Cardiac fibroblast (primary cell): Measurements from ENCODE around the gene PRDM15.

Experiments
- DNase-seq, 2 donors: peaks; one replicate each; pipeline versions ENCODE4 v3.0.0 to v3.0.0-alpha.2; 2010; ENCODE audit warnings: low read depth in 2 of 2
- H3K4me3 ChIP-seq, 2 donors: replicated peaks in 1 of 2; 1 replicate in 1 of 2; 2 replicates in 1 of 2; pipeline ENCODE4 v1.5.1; 2011; ENCODE audit warnings: low read depth in 2 of 2, low read length in 2 of 2, mild to moderate bottlenecking in 2 of 2, moderate library complexity in 1 of 2
- CTCF ChIP-seq: IDR thresholded peaks from one replicate; pipeline ENCODE4 v1.5.1; 2011; ENCODE audit warnings: low read depth, mild to moderate bottlenecking, low read length, inconsistent platforms

The PRDM15 gene

GRCh38 chr21:41868062-41868710, 11.0 kb downstream of the PRDM15 start:
- TF ChIP-seq CTCF = no peak
- peak in 1 of 2 donors; percentile 59 for DNase-seq
- H3K4me3 ChIP-seq = no peak overlapping the region

- TF ChIP-seq CTCF = no peak
- H3K4me3 ChIP-seq = no peak overlapping the region
- no peak for DNase-seq
Measured at GRCh38 chr21:41867313-41867712, 11.8 kb downstream of the PRDM15 start.

GRCh38 chr21:41866274-41866809, 12.8 kb downstream of the PRDM15 start:
- TF ChIP-seq CTCF = no peak
- no peak overlapping the region for H3K4me3 ChIP-seq
- no peak for DNase-seq

- no peak overlapping the region for H3K4me3 ChIP-seq
- no peak for TF ChIP-seq CTCF
- DNase-seq = no peak
Measured at GRCh38 chr21:41865002-41865777, 14.0 kb downstream of the PRDM15 start.

- TF ChIP-seq CTCF = no peak
- no peak overlapping the region for H3K4me3 ChIP-seq
- no peak for DNase-seq
Measured at GRCh38 chr21:41864311-41865001, 14.7 kb downstream of the PRDM15 start.

GRCh38 chr21:41863439-41863740, 15.8 kb downstream of the PRDM15 start:
- TF ChIP-seq CTCF = no peak
- no peak for DNase-seq
- no peak overlapping the region for H3K4me3 ChIP-seq
